Measurements from ENCODE around the gene BAIAP2.

DNA sequence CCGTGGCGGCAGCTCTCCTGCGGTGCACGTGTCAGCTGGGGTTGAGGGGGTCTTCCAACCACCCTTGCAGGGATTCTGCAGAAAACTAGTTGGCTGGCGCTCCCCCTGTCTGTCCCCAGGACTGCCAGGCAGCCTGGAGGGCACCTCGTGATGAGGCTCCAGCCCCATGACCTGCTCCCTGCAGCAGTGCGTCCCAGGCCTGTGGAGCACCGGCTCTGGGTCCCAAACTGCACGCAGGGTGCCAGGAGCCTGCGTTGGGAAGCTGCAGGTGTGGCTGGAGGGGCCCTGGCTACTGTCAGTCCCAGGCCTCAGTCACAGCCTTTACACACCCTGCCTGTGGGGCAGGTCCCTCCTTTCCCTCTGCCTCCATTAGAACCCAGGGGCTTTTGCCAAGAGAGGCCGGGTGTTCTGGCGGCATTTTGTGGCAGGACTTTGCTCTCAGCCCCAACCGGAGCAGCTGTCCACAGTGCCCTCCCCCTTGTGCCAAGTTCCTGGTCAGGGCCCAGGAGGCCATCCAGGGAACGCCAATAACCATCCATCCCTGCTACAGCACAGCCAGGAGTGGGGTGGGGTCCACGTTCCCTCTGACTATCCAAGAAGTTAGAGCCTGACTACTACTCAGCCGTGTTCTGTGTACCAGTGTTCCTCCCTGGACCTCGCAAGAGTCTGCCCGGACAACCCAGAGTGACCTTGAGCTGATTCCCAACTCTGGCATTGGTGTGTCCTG lies 34.2 kb upstream of the BAIAP2 start:
- TF ChIP-seq, protein P1, sequence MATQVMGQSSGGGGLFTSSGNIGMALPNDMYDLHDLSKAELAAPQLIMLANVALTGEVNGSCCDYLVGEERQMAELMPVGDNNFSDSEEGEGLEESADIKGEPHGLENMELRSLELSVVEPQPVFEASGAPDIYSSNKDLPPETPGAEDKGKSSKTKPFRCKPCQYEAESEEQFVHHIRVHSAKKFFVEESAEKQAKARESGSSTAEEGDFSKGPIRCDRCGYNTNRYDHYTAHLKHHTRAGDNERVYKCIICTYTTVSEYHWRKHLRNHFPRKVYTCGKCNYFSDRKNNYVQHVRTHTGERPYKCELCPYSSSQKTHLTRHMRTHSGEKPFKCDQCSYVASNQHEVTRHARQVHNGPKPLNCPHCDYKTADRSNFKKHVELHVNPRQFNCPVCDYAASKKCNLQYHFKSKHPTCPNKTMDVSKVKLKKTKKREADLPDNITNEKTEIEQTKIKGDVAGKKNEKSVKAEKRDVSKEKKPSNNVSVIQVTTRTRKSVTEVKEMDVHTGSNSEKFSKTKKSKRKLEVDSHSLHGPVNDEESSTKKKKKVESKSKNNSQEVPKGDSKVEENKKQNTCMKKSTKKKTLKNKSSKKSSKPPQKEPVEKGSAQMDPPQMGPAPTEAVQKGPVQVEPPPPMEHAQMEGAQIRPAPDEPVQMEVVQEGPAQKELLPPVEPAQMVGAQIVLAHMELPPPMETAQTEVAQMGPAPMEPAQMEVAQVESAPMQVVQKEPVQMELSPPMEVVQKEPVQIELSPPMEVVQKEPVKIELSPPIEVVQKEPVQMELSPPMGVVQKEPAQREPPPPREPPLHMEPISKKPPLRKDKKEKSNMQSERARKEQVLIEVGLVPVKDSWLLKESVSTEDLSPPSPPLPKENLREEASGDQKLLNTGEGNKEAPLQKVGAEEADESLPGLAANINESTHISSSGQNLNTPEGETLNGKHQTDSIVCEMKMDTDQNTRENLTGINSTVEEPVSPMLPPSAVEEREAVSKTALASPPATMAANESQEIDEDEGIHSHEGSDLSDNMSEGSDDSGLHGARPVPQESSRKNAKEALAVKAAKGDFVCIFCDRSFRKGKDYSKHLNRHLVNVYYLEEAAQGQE (IDR thresholded peaks at IDR 0.05; ENCODE audit: insufficient read depth in 1 of 2, low read depth in 2 of 2, low read length in 2 of 2) = no peak
- TF ChIP-seq TAF1 (IDR thresholded peaks at IDR 0.05; ENCODE audit: borderline replicate concordance, insufficient read depth, low read length) = no peak
- TF ChIP-seq SIN3A (IDR thresholded peaks at IDR 0.05; ENCODE audit: borderline replicate concordance, insufficient read depth, low read length) = no peak
- TF ChIP-seq POLR2AphosphoS5 (IDR thresholded peaks at IDR 0.05; ENCODE audit: low read depth, low read length) = no peak
- no peak for TF ChIP-seq FOXP2 (optimal IDR thresholded peaks at IDR 0.05; ENCODE audit: borderline replicate concordance, extremely low read depth, extremely low read length, insufficient read depth)

Measured in PFSK-1 (cell line).